Liver (tissue), 3 donors: ENCODE results near the gene MKKS.

ENCODE experiments used
- FOXA2 ChIP-seq: IDR thresholded peaks from 2 replicates; pipeline ENCODE4 v1.6.1; 2016; ENCODE audit warnings: antibody characterized with exemption
- RAD21 ChIP-seq, 2 donors: IDR thresholded peaks; 2 replicates each; pipeline ENCODE4 v1.6.1; 2016; ENCODE audit warnings: antibody characterized with exemption in 2 of 2, mild to moderate bottlenecking in 2 of 2
- REST ChIP-seq: IDR thresholded peaks from 2 replicates; pipeline ENCODE4 v1.6.1; 2016; ENCODE audit warnings: antibody characterized with exemption, mild to moderate bottlenecking
- RXRA ChIP-seq, 2 donors: IDR thresholded peaks; 2 replicates each; pipeline ENCODE4 v1.6.1; 2017 to 2018; ENCODE audit warnings: antibody characterized with exemption in 2 of 2, mild to moderate bottlenecking in 1 of 2
- YY1 ChIP-seq: IDR thresholded peaks from 2 replicates; pipeline ENCODE4 v1.6.1; 2016; ENCODE audit warnings: antibody characterized with exemption, mild to moderate bottlenecking
- TF ChIP-seq, protein P1 (sequence below): IDR thresholded peaks from 2 replicates; pipeline ENCODE4 v1.6.1; 2016; ENCODE audit warnings: antibody characterized with exemption
- TF ChIP-seq, protein P2 (sequence below): fragments of 150-350 bp; IDR thresholded peaks from 2 replicates; pipeline ENCODE4 v1.5.1; 2017; ENCODE audit warnings: improper control_type of control experiment, low read depth, low read length; ENCODE audit not compliant: missing input control
- TF ChIP-seq, protein P3 (sequence below): IDR thresholded peaks from 2 replicates; pipeline ENCODE4 v1.6.1; 2016; ENCODE audit warnings: antibody characterized with exemption
- TF ChIP-seq, protein P4 (sequence below): IDR thresholded peaks from 2 replicates; pipeline ENCODE4 v1.6.1; 2016; ENCODE audit warnings: antibody characterized with exemption
- donor health status: healthy.
- donor health status: healthy.

DNA sequence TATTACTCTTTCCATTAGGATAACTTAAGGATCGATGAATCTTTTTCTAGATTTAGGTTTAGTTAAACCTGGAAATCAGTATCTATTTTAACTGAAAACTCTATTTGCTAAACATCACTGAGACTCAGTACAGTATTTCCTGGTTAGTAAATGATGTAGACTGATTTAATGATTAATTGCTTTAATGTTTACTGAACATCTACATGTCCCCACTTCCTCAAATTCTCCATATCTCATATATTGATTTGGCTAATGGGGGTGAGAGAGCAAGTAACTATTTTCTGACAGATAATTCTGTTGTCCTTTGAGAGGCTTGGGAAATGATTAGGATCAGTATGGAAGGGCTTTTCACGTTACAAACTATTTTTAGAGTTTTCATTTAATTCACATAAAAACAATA is 10.3 kb downstream of the MKKS start:
- TF ChIP-seq, protein P1, sequence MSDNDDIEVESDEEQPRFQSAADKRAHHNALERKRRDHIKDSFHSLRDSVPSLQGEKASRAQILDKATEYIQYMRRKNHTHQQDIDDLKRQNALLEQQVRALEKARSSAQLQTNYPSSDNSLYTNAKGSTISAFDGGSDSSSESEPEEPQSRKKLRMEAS: no peak
- TF ChIP-seq FOXA2 (no peak), REST (no peak), RAD21 (IDR thresholded peaks at IDR 0.05) (peak in 1 of 2 donors; percentile 8), YY1 (peak; percentile 47), RXRA (IDR thresholded peaks at IDR 0.05) (peak; percentile 45 to 49)
- TF ChIP-seq, protein P2, sequence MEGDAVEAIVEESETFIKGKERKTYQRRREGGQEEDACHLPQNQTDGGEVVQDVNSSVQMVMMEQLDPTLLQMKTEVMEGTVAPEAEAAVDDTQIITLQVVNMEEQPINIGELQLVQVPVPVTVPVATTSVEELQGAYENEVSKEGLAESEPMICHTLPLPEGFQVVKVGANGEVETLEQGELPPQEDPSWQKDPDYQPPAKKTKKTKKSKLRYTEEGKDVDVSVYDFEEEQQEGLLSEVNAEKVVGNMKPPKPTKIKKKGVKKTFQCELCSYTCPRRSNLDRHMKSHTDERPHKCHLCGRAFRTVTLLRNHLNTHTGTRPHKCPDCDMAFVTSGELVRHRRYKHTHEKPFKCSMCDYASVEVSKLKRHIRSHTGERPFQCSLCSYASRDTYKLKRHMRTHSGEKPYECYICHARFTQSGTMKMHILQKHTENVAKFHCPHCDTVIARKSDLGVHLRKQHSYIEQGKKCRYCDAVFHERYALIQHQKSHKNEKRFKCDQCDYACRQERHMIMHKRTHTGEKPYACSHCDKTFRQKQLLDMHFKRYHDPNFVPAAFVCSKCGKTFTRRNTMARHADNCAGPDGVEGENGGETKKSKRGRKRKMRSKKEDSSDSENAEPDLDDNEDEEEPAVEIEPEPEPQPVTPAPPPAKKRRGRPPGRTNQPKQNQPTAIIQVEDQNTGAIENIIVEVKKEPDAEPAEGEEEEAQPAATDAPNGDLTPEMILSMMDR: no peak
- TF ChIP-seq, protein P3, sequence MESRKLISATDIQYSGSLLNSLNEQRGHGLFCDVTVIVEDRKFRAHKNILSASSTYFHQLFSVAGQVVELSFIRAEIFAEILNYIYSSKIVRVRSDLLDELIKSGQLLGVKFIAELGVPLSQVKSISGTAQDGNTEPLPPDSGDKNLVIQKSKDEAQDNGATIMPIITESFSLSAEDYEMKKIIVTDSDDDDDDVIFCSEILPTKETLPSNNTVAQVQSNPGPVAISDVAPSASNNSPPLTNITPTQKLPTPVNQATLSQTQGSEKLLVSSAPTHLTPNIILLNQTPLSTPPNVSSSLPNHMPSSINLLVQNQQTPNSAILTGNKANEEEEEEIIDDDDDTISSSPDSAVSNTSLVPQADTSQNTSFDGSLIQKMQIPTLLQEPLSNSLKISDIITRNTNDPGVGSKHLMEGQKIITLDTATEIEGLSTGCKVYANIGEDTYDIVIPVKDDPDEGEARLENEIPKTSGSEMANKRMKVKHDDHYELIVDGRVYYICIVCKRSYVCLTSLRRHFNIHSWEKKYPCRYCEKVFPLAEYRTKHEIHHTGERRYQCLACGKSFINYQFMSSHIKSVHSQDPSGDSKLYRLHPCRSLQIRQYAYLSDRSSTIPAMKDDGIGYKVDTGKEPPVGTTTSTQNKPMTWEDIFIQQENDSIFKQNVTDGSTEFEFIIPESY: no peak
- TF ChIP-seq, protein P4, sequence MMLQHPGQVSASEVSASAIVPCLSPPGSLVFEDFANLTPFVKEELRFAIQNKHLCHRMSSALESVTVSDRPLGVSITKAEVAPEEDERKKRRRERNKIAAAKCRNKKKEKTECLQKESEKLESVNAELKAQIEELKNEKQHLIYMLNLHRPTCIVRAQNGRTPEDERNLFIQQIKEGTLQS: no peak
